Heart right ventricle (tissue), 16 donors: ENCODE measurements around the gene SCP2D1. TPM values are rescaled to one million over a fixed set of nuclear protein-coding genes. Genes with fewer than 3 reads are reported as not detected.

Source experiments
- ATAC-seq, 8 donors: fragments of 200-7000 bp; cut with Tn5 transposase; one replicate each; pipeline ENCODE4 v1.9.1; 2020; ENCODE audit warnings: mild to moderate bottlenecking in 8 of 8, moderate library complexity in 8 of 8, moderate number of reproducible peaks in 1 of 8
- DNase-seq, 2 donors: peaks; one replicate each; pipeline ENCODE4 v3.0.0-alpha.2; 2020
- H3K27ac ChIP-seq, 10 donors: fragments of 200-600 bp; sonication (generic) in 2 of 10; one replicate each; pipeline versions ENCODE4 v1.5.0 to v1.8.0; 2020 to 2022; ENCODE audit warnings: mild to moderate bottlenecking in 3 of 10
- H3K27me3 ChIP-seq, 7 donors: fragments of 200-600 bp; one replicate each; pipeline ENCODE4 v1.8.0; 2021 to 2022; ENCODE audit warnings: mild to moderate bottlenecking in 2 of 7
- H3K36me3 ChIP-seq, 9 donors: fragments of 200-600 bp; sonication (generic) in 1 of 9; one replicate each; pipeline versions ENCODE4 v1.5.0 to v1.8.0; 2020 to 2022; ENCODE audit warnings: mild to moderate bottlenecking in 2 of 9
- H3K4me1 ChIP-seq, 9 donors: fragments of 200-600 bp; sonication (generic) in 1 of 9; one replicate each; pipeline versions ENCODE4 v1.5.0 to v1.8.0; 2020 to 2022; ENCODE audit warnings: mild to moderate bottlenecking in 4 of 9
- H3K4me3 ChIP-seq, 10 donors: fragments of 200-600 bp; sonication (generic) in 2 of 10; one replicate each; pipeline versions ENCODE4 v1.5.0 to v1.8.0; 2020 to 2022; ENCODE audit warnings: mild to moderate bottlenecking in 7 of 10, moderate library complexity in 2 of 10
- H3K9me3 ChIP-seq, 11 donors: fragments of 200-600 bp in 10 of 11; sonication (generic) in 2 of 11; one replicate each; pipeline versions ENCODE4 v1.5.0 to v1.8.0; 2013 to 2022; ENCODE audit warnings: mild to moderate bottlenecking in 2 of 11, control low read depth in 1 of 11, moderate library complexity in 1 of 11
- CTCF ChIP-seq, 9 donors: fragments of 200-600 bp; sonication (generic) in 2 of 9; IDR thresholded peaks; one replicate each; pipeline versions ENCODE4 v1.5.0 to v1.8.0; 2021 to 2022; ENCODE audit warnings: antibody characterized with exemption in 9 of 9, mild to moderate bottlenecking in 5 of 9, moderate library complexity in 1 of 9
- WGBS, 2 donors: extraction: QIAGEN DNeasy Blood & Tissue Kit; methylation state at CpG; one replicate each; pipeline ENCODE4 v1.1.7; 2013; ENCODE audit warnings: inconsistent platforms in 1 of 2; 5-methylcytosine and 5-hydroxymethylcytosine counted together
- intact Hi-C, 10 donors: fragments of 100-400 bp; cut with DNase I; formaldehyde crosslinking; loops; one replicate each; pipeline versions ENCODE4 v1.11.1 to v1.14.2; 2022
- polyA plus RNA-seq, 2 donors: library from polyadenylated mRNA; stranded (reverse); fragments of 200-250 nt; gene quantifications; one replicate each; pipeline ENCODE4 v1.2.3, GENCODE V29; 2013
- total RNA-seq, 10 donors: library from RNA; stranded (reverse); fragmentation: NEBNext Ultra II Directional in 3 of 10; extraction: Animal tissue kit (Norgen Biotek cat#: 25700) in 3 of 10; gene quantifications; one replicate each; pipeline versions ENCODE4 v1.2.1 to v1.2.4, GENCODE V29; 2021 to 2023
- donor health status: Arrhythmogenic right ventricular cardiomyopathy.
- donor health status: ischemic (EF 13 %, LVEDD 7.1; RV severe dilation, severe dysfunction).
- donor health status: healthy with polysubstance abuse.
- donor health status: DM: no; HTN: yes; CAD: no.
- donor health status: DM: no; HTN: no; CAD: no.
- donor health status: ischemic (EF 25% LVEDD 6.9; RV normal size, moderate dysfunction).
- donor health status: ischemic (EF 25% LVEDD 5.7; RV mildly dilated, moderate dysfunction).
- donor health status: healthy.
- donor health status: DM: yes; HTN: yes; CAD: no.
- donor health status: Ischemic cardiomyopathy.
- donor health status: ischemic (EF 35%, LVEDD 5.7; RV mildly dilated, moderate dysfunction).
- donor health status: nonischemic (EF 11% LVEDD 7.7; RV severe dilation, severe dysfunction).
- donor health status: DM: yes; HTN: yes; CAD: no.
- donor health status: PGD.
- donor health status: ischemic (EF 29% LVEDD 5.4; RV normal size, mild dysfunction).
- donor health status: nonischemic (EF 23%, LVEDD 6.1; RV moderate dilation, normal function).

SCP2D1 gene
- total and polyA plus RNA-seq, 12 donors: 0.45 TPM; not detected in 11

DNA sequence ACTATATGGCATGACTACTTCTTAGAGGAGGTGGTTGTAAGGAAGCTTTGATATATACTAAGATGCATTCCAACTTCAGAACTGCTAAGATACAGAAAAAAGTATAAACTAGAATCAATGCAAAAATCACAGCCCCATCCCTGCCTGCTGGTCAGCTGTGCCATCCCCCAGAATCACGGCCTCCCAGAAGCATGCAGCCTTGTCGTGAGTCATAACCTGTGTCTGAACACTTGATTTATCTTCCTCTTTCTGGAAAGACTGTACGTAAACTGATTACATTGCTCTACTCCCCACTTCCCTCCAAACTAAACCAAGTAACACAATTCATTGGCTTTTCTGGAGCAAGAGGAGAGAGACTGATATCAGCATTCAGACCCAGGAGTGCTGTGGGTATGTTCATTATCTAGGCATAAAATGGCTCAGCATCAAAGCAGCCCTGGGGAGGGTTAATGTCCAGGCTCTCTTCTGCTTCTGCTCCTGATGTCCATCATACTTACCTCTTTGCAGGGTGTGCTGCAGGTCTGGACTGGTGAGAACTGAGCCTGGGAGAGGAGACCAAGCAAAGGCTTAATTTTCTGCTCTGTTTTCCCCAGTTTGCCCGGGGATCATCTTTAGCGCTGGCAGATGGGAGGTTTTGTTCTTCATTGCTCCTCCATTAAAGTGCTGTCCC lies 18.4 kb downstream of the SCP2D1 start:
- TF ChIP-seq CTCF (IDR thresholded peaks at IDR 0.05): no peak
- no peaks in the 10 kb centered on the region for H3K4me1 ChIP-seq
- WGBS, 2 donors: 50 to 57% methylated on average over 5 of the region's 5 CpGs
- no peak overlapping the region for H3K27ac ChIP-seq
- no peak overlapping the region for H3K4me3 ChIP-seq
- peaks cover 0 to 5% (median 0%) of the 10 kb centered on the region in 7 donors for H3K27me3 ChIP-seq
- H3K9me3 ChIP-seq: peaks cover 0 to 3% (median 0%) of the 10 kb centered on the region in 11 donors
- intact Hi-C loops: no loop called here
- H3K36me3 ChIP-seq: no peaks in the 10 kb centered on the region
- no peak for ATAC-seq
- no peak for DNase-seq

GRCh38 chr20:18832546-18833200 lies 19.1 kb downstream of the SCP2D1 start:
- no peak for DNase-seq
- WGBS, 2 donors: 50 to 55% methylated on average over 4 of the region's 4 CpGs
- Histone ChIP-seq H3K27me3 (peaks cover 0 to 5% (median 0%) of the 10 kb centered on the region in 7 donors), H3K4me1 (no peaks in the 10 kb centered on the region), H3K4me3 (no peak overlapping the region), H3K27ac (no peak overlapping the region), H3K36me3 (no peaks in the 10 kb centered on the region), H3K9me3 (peaks cover 0 to 3% (median 0%) of the 10 kb centered on the region in 11 donors)
- intact Hi-C loops: no loop called here
- ATAC-seq: no peak
- no peak for TF ChIP-seq CTCF (IDR thresholded peaks at IDR 0.05)

- ATAC-seq (no peak), DNase-seq (no peak)
- H3K27me3 ChIP-seq: peaks cover 0 to 3% (median 0%) of the 10 kb centered on the region in 7 donors
- no peak overlapping the region for H3K27ac ChIP-seq
- intact Hi-C loops: no loop called here
- no peak overlapping the region for H3K4me3 ChIP-seq
- peaks cover 0 to 7% (median 0%) of the 10 kb centered on the region in 11 donors for H3K9me3 ChIP-seq
- WGBS, 2 donors: 89 to 90% methylated on average over 3 of the region's 3 CpGs
- H3K4me1 ChIP-seq: no peaks in the 10 kb centered on the region
- TF ChIP-seq CTCF (IDR thresholded peaks at IDR 0.05): no peak
- no peaks in the 10 kb centered on the region for H3K36me3 ChIP-seq
Observed at GRCh38 chr20:18835466-18836256, 22.1 kb downstream of the SCP2D1 start.

DNA sequence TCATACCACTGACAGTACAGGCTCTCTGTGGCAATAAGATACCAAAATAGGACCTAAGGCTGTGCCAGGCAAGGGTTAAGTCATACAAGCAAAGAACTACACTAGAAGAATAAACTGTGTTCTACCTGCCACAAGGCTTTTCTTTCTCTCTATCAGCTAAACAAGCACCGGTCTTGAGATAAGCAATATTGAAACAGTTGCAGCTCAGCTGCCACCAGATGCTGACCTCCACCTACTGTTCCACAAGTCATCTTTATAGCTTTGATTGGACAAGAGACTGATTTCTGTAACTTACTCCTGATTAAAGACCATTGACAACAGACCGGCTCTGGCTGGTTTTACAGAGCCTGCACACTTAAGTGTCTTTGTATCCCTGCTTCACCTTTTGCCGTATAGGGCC lies 24.1 kb downstream of the SCP2D1 start:
- no peak for DNase-seq
- no peak overlapping the region for H3K4me3 ChIP-seq
- H3K27me3 ChIP-seq: peaks cover 0 to 3% (median 0%) of the 10 kb centered on the region in 7 donors
- H3K9me3 ChIP-seq: peaks cover 0 to 7% (median 0%) of the 10 kb centered on the region in 11 donors
- H3K27ac ChIP-seq: no peak overlapping the region
- WGBS, 2 donors: 39 to 41% methylated on average over 3 of the region's 3 CpGs
- no peak for ATAC-seq
- H3K36me3 ChIP-seq: no peaks in the 10 kb centered on the region
- intact Hi-C loops: no loop called here
- no peaks in the 10 kb centered on the region for H3K4me1 ChIP-seq
- TF ChIP-seq CTCF (IDR thresholded peaks at IDR 0.05): no peak
